ENCODE results near the gene EHD2.
A peak's percentile ranks its signal among the peaks of the same experiment; 100 is the strongest.
"Not testable (repeated sequence)": the region's sequence is repeated elsewhere in the genome, so short reads cannot be mapped to it uniquely, and the experiment has no call there.

The EHD2 gene, protein sequence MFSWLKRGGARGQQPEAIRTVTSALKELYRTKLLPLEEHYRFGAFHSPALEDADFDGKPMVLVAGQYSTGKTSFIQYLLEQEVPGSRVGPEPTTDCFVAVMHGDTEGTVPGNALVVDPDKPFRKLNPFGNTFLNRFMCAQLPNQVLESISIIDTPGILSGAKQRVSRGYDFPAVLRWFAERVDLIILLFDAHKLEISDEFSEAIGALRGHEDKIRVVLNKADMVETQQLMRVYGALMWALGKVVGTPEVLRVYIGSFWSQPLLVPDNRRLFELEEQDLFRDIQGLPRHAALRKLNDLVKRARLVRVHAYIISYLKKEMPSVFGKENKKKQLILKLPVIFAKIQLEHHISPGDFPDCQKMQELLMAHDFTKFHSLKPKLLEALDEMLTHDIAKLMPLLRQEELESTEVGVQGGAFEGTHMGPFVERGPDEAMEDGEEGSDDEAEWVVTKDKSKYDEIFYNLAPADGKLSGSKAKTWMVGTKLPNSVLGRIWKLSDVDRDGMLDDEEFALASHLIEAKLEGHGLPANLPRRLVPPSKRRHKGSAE

DNA sequence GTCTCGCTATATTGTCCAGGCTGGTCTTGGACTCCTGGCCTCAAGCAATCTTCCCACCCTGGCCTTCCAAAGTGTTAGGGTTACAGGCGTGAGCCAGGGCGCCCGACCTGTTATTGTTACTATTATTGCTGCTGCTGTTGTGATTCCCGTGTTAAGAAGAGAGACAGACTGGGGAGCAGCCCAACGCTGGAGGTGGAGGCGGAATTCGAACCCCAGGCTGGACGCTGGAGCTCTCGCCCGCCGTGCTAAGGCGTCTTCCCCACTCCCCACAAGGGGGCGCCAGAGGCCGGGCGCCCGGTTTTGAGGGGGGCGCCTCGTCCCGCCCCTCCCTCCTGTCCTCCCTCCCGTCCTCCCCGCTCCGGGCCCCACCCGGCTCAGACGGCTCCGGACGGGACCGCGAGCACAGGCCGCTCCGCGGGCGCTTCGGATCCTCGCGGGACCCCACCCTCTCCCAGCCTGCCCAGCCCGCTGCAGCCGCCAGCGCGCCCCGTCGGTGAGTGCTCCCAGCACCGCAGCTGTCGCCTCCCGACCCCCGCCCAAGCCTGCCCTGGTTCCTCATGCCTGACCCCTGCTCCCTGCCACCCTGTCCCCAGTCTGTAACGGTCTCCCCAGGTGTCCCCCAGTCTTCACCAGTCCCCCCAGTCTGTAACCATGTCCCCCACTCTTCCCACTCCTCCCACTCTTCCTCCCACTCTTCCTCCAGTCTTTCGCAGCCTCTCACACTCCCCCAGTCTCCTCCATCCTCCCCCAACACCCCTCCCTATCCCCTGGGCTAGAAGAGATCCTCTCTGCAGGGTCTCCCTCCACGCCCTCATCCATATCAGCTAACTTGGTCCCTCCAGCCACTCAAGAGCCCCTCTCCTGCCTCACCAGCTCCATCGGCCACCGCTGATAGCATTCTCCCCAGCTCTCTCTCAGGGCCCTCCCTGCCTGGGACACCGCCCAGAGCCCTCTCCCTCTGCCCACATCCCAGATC is at the start of gene EHD2:
EHD2 (plus strand) TSS at position 377 of the 976 bp plus-strand sequence. CDS start 3,191 bp downstream, outside the sequence.
- TF ChIP-seq, protein P1, sequence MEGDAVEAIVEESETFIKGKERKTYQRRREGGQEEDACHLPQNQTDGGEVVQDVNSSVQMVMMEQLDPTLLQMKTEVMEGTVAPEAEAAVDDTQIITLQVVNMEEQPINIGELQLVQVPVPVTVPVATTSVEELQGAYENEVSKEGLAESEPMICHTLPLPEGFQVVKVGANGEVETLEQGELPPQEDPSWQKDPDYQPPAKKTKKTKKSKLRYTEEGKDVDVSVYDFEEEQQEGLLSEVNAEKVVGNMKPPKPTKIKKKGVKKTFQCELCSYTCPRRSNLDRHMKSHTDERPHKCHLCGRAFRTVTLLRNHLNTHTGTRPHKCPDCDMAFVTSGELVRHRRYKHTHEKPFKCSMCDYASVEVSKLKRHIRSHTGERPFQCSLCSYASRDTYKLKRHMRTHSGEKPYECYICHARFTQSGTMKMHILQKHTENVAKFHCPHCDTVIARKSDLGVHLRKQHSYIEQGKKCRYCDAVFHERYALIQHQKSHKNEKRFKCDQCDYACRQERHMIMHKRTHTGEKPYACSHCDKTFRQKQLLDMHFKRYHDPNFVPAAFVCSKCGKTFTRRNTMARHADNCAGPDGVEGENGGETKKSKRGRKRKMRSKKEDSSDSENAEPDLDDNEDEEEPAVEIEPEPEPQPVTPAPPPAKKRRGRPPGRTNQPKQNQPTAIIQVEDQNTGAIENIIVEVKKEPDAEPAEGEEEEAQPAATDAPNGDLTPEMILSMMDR (conservative IDR thresholded peaks at IDR 0.05; ENCODE audit: low read depth, low read length): peak; percentile 85
- no peak for DNase-seq (ENCODE audit: low read depth)

DNA sequence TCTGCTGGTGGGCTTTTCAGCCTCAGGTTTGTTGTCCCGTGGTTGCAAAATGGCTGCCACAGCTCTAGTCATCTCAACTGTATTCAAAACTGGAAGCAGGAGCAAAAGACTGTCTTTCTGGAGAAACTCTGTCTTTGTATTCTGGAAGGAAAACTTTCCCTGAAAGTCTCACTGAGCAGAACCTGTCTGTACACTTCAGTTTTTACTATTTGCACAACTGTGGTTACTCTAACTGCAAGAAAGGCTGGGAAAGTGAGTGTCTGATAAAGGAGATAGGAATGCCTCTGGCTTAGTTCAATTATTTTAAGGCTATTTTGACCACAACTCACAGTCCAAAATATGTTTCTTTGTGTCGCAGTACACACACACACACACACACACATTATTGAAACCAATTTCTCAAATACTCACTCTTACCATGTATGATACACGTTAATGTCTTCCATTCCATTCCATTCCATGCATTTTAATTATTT is 49.7 kb upstream of the EHD2 start:
- H3K4me3 ChIP-seq (ENCODE audit: low read length): no peak overlapping the region
- TF ChIP-seq, protein P1 (conservative IDR thresholded peaks at IDR 0.05; ENCODE audit: low read depth, low read length): no peak
- no peak for DNase-seq (ENCODE audit: low read depth)

More for the DNA sequence above, at the start of gene EHD2:
- H3K4me3 ChIP-seq (ENCODE audit: low read length): peak within 1 kb of the TSS; percentile 72

DNA sequence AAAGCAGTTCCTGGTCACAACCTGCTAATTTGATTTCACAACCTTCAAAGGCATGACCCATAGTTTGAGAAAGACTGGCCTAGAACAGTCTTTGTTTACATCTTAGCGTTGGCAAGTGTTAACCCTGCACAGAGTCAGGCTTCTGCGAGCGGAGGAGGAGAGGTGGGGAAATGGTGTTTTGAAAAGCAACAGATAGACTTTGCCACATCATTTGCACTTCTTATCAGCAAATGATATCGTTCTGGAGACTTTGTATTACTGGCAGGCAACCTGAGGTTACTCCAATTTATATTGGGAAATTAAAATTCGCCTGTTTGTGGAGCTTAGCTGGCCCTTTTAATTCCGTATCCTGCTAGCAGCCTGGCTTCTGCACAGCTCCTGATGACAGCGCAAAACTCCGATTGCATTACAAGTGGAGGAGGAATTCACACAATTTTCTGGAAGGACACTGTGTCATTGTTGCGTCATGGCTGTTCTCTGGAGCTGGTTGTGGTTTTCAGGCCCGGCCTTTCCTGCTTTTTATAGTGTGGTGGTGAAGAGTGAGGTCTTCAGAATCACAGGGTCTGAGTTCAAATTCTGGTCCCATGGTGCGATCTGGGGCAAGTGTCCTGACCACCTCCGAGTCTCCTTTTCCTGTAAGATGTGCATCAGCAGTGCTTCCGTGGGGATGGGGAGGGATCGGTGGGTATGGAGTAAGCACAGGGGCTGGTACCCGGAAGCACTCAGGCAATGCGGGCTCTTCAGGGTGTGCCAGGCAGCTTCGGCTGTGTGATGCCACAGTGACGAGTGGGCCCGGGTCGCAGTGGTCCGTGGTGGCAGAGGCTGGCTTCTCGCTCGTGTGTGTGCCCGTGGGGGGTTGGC is 49.1 kb upstream of the EHD2 start:
- TF ChIP-seq, protein P1 (conservative IDR thresholded peaks at IDR 0.05; ENCODE audit: low read depth, low read length): no peak
- H3K4me3 ChIP-seq (ENCODE audit: low read length): no peak overlapping the region
- DNase-seq (ENCODE audit: low read depth): peak; percentile 71

DNA sequence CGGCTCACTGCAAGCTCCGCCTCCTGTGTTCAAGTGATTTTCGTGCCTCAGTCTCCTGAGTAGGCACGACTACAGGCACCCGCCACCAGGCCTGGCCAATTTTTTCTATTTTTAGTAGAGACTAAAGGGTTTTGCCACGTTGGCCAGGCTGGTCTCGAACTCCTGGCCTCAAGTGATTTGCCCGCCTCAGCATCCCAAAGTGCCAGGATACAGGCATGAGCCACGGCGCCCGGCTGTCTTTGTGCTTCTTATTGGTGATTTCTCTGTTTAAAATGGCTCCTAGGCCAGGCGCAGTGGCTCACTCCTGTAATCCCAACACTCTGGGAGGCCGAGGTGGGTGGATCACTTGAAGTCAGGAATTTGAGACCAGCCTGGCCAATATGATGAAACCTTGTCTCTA is 44.7 kb upstream of the EHD2 start:
- not testable (repeated sequence) for DNase-seq (ENCODE audit: low read depth); H3K4me3 ChIP-seq (ENCODE audit: low read length)

DNA sequence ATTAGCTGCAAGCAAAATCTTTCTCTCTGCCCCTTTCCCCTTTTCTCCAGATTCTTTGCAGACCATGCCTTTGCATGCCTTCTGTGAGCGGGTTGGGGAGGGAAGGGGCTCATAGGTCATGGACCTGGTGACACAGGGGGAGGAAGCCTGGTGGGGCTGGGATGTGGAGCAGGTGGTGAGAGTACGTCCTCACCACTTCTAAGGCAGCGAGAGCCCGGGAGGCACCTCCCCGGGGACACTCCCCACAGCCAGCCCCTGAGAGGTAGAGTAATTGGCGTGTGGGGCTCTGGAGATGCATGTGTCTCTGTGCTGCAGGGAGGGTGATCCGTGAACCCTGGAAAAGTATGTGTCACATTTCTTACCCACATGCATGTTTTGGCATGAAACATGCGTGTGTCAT is 42.5 kb upstream of the EHD2 start:
- DNase-seq (ENCODE audit: low read depth): no peak
- TF ChIP-seq, protein P1 (conservative IDR thresholded peaks at IDR 0.05; ENCODE audit: low read depth, low read length): no peak

DNA sequence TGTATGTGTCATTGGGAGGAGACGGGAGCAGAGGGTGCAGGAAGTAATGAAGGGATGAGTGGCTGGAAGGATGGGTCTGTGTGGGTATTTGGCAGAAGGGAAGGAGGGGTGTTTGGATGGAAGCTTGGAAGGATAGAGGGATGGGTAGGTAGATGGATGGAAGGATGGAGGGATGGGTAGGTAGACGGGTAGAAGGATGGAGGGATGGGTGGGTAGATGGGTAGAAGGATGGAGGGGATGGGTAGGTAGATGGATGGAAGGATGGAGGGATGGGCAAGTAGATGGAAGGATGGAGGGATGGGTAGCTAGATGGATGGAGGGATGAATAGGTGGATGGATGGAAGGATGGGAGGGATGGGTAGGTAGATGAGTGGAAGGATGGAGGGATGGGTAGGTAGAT is 41.7 kb upstream of the EHD2 start:
- H3K4me3 ChIP-seq (ENCODE audit: low read length): no peak overlapping the region
- no peak for DNase-seq (ENCODE audit: low read depth)
- TF ChIP-seq, protein P1 (conservative IDR thresholded peaks at IDR 0.05; ENCODE audit: low read depth, low read length): no peak

More for the DNA sequence above, 42.5 kb upstream of the EHD2 start:
- no peak overlapping the region for H3K4me3 ChIP-seq (ENCODE audit: low read length)
